Type B pancreatic cell (in vitro differentiated cells): Measurements from ENCODE around the gene TNFSF15. TPM values are rescaled to one million over a fixed set of nuclear protein-coding genes. Genes with fewer than 3 reads are reported as not detected.

Source experiments
- DNase-seq: peaks from one replicate; pipeline ENCODE4 v3.0.0; 2021; ENCODE audit warnings: mixed read lengths; ENCODE audit not compliant: unreplicated experiment; ENCODE audit errors: extremely low spot score
- H3K27ac Mint-ChIP-seq: 2 replicates; pipeline ENCODE4 v1.8.0; 2021; ENCODE audit warnings: mild to moderate bottlenecking, mixed read lengths
- H3K27me3 Mint-ChIP-seq: 2 replicates; pipeline ENCODE4 v1.8.0; 2021; ENCODE audit warnings: mixed read lengths
- H3K36me3 Mint-ChIP-seq: 2 replicates; pipeline ENCODE4 v1.8.0; 2021; ENCODE audit warnings: mixed read lengths
- H3K4me1 Mint-ChIP-seq: one replicate; pipeline ENCODE4 v1.8.0; 2021; ENCODE audit warnings: mixed read lengths; ENCODE audit not compliant: unreplicated experiment
- H3K4me3 Mint-ChIP-seq: 2 replicates; pipeline ENCODE4 v1.8.0; 2021; ENCODE audit warnings: mild to moderate bottlenecking, mixed read lengths
- H3K9me3 Mint-ChIP-seq: 2 replicates; pipeline ENCODE4 v1.8.0; 2021; ENCODE audit warnings: mixed read lengths
- CTCF ChIP-seq: fragments of 200-600 bp; sonication (generic); conservative IDR thresholded peaks from 2 replicates; pipeline ENCODE4 v1.5.0; 2021; ENCODE audit warnings: antibody characterized with exemption, mild to moderate bottlenecking
- total RNA-seq: library from RNA; stranded (reverse); gene quantifications from 2 replicates; pipeline ENCODE4 v1.2.1, GENCODE V29; 2021; ENCODE audit warnings: low replicate concordance

TNFSF15 gene
- total RNA-seq, 1 donor from 2014 or later: 3.3 TPM

- H3K9me3 Mint-ChIP-seq: no peaks in the 10 kb centered on the region
- TF ChIP-seq CTCF: no peak
- H3K27ac Mint-ChIP-seq: peak overlapping the region; percentile 81
- H3K27me3 Mint-ChIP-seq: no peaks in the 10 kb centered on the region
- peaks cover 8% of the 10 kb centered on the region for H3K36me3 Mint-ChIP-seq
- no peak for DNase-seq
- H3K4me1 Mint-ChIP-seq: peaks cover 49% of the 10 kb centered on the region
- H3K4me3 Mint-ChIP-seq: peak overlapping the region; percentile 77
Measured at GRCh38 chr9:114804505-114804904, 1.3 kb downstream of the TNFSF15 start.

- no peak for DNase-seq
- H3K4me3 Mint-ChIP-seq: peak overlapping the region; percentile 77
- peaks cover 8% of the 10 kb centered on the region for H3K36me3 Mint-ChIP-seq
- peak overlapping the region; percentile 81 for H3K27ac Mint-ChIP-seq
- H3K4me1 Mint-ChIP-seq: peaks cover 56% of the 10 kb centered on the region
- no peak for TF ChIP-seq CTCF
- H3K9me3 Mint-ChIP-seq: no peaks in the 10 kb centered on the region
- no peaks in the 10 kb centered on the region for H3K27me3 Mint-ChIP-seq
Measured at GRCh38 chr9:114803479-114804265, 2.2 kb downstream of the TNFSF15 start.

- no peak for DNase-seq
- H3K27me3 Mint-ChIP-seq: no peaks in the 10 kb centered on the region
- H3K9me3 Mint-ChIP-seq: no peaks in the 10 kb centered on the region
- no peak overlapping the region for H3K4me3 Mint-ChIP-seq
- H3K27ac Mint-ChIP-seq: no peak overlapping the region
- no peak for TF ChIP-seq CTCF
- peaks cover 36% of the 10 kb centered on the region for H3K4me1 Mint-ChIP-seq
- peaks cover 8% of the 10 kb centered on the region for H3K36me3 Mint-ChIP-seq
Measured at GRCh38 chr9:114799925-114800324, 5.9 kb downstream of the TNFSF15 start.

- H3K4me1 Mint-ChIP-seq: peaks cover 31% of the 10 kb centered on the region
- no peak overlapping the region for H3K27ac Mint-ChIP-seq
- H3K9me3 Mint-ChIP-seq: no peaks in the 10 kb centered on the region
- no peak for TF ChIP-seq CTCF
- no peaks in the 10 kb centered on the region for H3K27me3 Mint-ChIP-seq
- peaks cover 8% of the 10 kb centered on the region for H3K36me3 Mint-ChIP-seq
- no peak overlapping the region for H3K4me3 Mint-ChIP-seq
- DNase-seq: no peak
Measured at GRCh38 chr9:114799441-114799840, 6.4 kb downstream of the TNFSF15 start.

GRCh38 chr9:114798780-114799427 is 6.9 kb downstream of the TNFSF15 start:
- TF ChIP-seq CTCF: no peak
- Mint-ChIP-seq H3K27me3 (no peaks in the 10 kb centered on the region), H3K4me1 (peaks cover 25% of the 10 kb centered on the region), H3K36me3 (peaks cover 7% of the 10 kb centered on the region), H3K4me3 (no peak overlapping the region), H3K9me3 (no peaks in the 10 kb centered on the region), H3K27ac (no peak overlapping the region)
- no peak for DNase-seq
